Stomach (tissue), 19 donors: ENCODE data around the gene SGTB. TPM values are rescaled to one million over a fixed set of nuclear protein-coding genes. Genes with fewer than 3 reads are reported as not detected.

Experiments used
- DNase-seq, 2 donors: peaks; one replicate each; pipeline versions ENCODE4 v3.0.0 to v3.0.0-alpha.2; 2013 to 2019
- H3K27ac ChIP-seq, 5 donors: fragments of 200-600 bp in 4 of 5; sonication (generic) in 4 of 5; one replicate each; pipeline ENCODE4 v1.5.1; 2013 to 2019; ENCODE audit warnings: mild to moderate bottlenecking in 1 of 5, moderate library complexity in 1 of 5
- H3K27me3 ChIP-seq, 3 donors: fragments of 200-600 bp; sonication (generic); one replicate each; pipeline ENCODE4 v1.5.1; 2017 to 2019; ENCODE audit warnings: mixed run types in 1 of 3
- H3K36me3 ChIP-seq, 4 donors: fragments of 200-600 bp; sonication (generic); 1 replicate in 3 of 4; 2 replicates in 1 of 4; pipeline ENCODE4 v1.5.1; 2016 to 2019
- H3K4me1 ChIP-seq, 4 donors: fragments of 200-600 bp; sonication (generic); one replicate each; pipeline ENCODE4 v1.5.1; 2016 to 2019
- H3K4me3 ChIP-seq, 4 donors: fragments of 200-600 bp; sonication (generic) in 3 of 4; one replicate each; pipeline ENCODE4 v1.5.1; 2016 to 2019; ENCODE audit warnings: mild to moderate bottlenecking in 1 of 4
- H3K9me3 ChIP-seq, 4 donors: fragments of 200-600 bp; sonication (generic); one replicate each; pipeline ENCODE4 v1.5.1; 2016 to 2019
- CTCF ChIP-seq, 7 experiments: fragments of 450-650 bp in 4 of 7; fragments of 200-600 bp in 3 of 7; sonication (generic) in 3 of 7; IDR thresholded peaks; one replicate each; pipeline ENCODE4 v1.5.1; 2016 to 2019; ENCODE audit warnings: antibody characterized with exemption in 7 of 7, control low read depth in 2 of 7, mild to moderate bottlenecking in 1 of 7
- EP300 ChIP-seq: sonication (generic); formaldehyde crosslinking; IDR thresholded peaks from one replicate; pipeline ENCODE4 v1.6.1; 2017; ENCODE audit warnings: antibody characterized with exemption
- POLR2A ChIP-seq, 4 donors: fragments of 450-650 bp; IDR thresholded peaks; one replicate each; pipeline ENCODE4 v1.6.1; 2016; ENCODE audit warnings: antibody characterized with exemption in 4 of 4, control low read depth in 2 of 4, mild to moderate bottlenecking in 1 of 4, moderate library complexity in 1 of 4
- POLR2AphosphoS5 ChIP-seq, 3 donors: sonication (generic); formaldehyde crosslinking; IDR thresholded peaks; one replicate each; pipeline ENCODE4 v1.6.1; 2016; ENCODE audit warnings: antibody characterized with exemption in 3 of 3
- WGBS, 5 donors: extraction: QIAGEN DNeasy Blood & Tissue Kit in 3 of 5; methylation state at CpG; one replicate each; pipeline versions ENCODE4 v1.1.5 to v1.1.7; 2013 to 2018; 5-methylcytosine and 5-hydroxymethylcytosine counted together
- intact Hi-C: fragments of 100-400 bp; cut with DNase I; formaldehyde crosslinking; loops from one replicate; pipeline ENCODE4 v1.15.1; 2023; ENCODE audit warnings: low total_unique reads
- long read RNA-seq, 10 donors: transcript quantifications; one replicate each; lab custom pipeline, GENCODE V29; 2026
- polyA plus RNA-seq, 3 donors: library from polyadenylated mRNA; stranded (reverse); fragments of 200-250 nt; gene quantifications; one replicate each; pipeline ENCODE4 v1.2.3, GENCODE V29; 2013
- total RNA-seq, 5 donors: library from RNA; depleted of rRNA; stranded (reverse); fragments of >200 nt; gene quantifications; one replicate each; pipeline versions ENCODE4 v1.1.0 to v1.2.3, GENCODE V29; 2014 to 2016
- donor health status: healthy with polysubstance abuse.
- donor health status: Bipolar disorder and iron deficiency.
- donor health status: healthy.

SGTB gene
- total RNA-seq (10 to 100 TPM in 1 of 5 donors, 1 to 10 TPM in 3, not detected in 1; 3.6 to 39.7 (median 7.5) TPM), polyA plus RNA-seq (1 to 10 TPM; 1.1 to 2.7 (median 1.3) TPM)
- long read RNA-seq, donor 1: 0 reads
- long read RNA-seq, donor 2, full-length matches to known transcripts: 2 of 2 reads
- long read RNA-seq, donor 2, partial matches to known transcripts: 0 of 2 reads
- long read RNA-seq, donor 2, other reads (novel, unspliced or antisense): 0 of 2 reads
- long read RNA-seq, donor 3: 0 reads
- long read RNA-seq, donor 4: 0 reads
- long read RNA-seq, donor 5, full-length matches to known transcripts: 1 of 1 reads
- long read RNA-seq, donor 5, partial matches to known transcripts: 0 of 1 reads
- long read RNA-seq, donor 5, other reads (novel, unspliced or antisense): 0 of 1 reads
- long read RNA-seq, donor 6, partial matches to known transcripts: 0 of 17 reads
- long read RNA-seq, donor 6, other reads (novel, unspliced or antisense): 17 of 17 reads
- long read RNA-seq, donor 7: 0 reads
- long read RNA-seq, donor 8: 0 reads
- long read RNA-seq, donor 9: 0 reads
- long read RNA-seq, donor 10: 0 reads

GRCh38 chr5:65721720-65722574, at the start of gene SGTB, which contains the start of gene NLN:
TSS of gene SGTB (minus strand) at chr5:65722109. CDS start at chr5:65720807, 1,302 bp downstream.
TSS of gene NLN (plus strand) at chr5:65722205. CDS start at chr5:65722374, 169 bp downstream.
- Histone ChIP-seq H3K36me3 (no peaks in the 10 kb centered on the region), H3K27ac (peak within 1 kb of the TSS; percentile 72 to 85 (median 81)), H3K4me3 (peak within 1 kb of the TSS; percentile 64 to 99 (median 83)), H3K4me1 (peaks cover 3 to 30% (median 25%) of the 10 kb centered on the region in 4 donors), H3K9me3 (no peaks in the 10 kb centered on the region), H3K27me3 (no peaks in the 10 kb centered on the region)
- intact Hi-C loops: no loop called here
- WGBS, 5 donors: 0 to 7% (median 1%) methylated on average over 5 to 92 of the region's 92 CpGs
- peak; percentile 90 to 96 for DNase-seq
- no peak for TF ChIP-seq POLR2A (IDR thresholded peaks at IDR 0.05)
- no peak for TF ChIP-seq EP300
- no peak for TF ChIP-seq CTCF (IDR thresholded peaks at IDR 0.05)
- TF ChIP-seq POLR2AphosphoS5 (IDR thresholded peaks at IDR 0.05): peak in 1 of 3 donors; percentile 32

DNA sequence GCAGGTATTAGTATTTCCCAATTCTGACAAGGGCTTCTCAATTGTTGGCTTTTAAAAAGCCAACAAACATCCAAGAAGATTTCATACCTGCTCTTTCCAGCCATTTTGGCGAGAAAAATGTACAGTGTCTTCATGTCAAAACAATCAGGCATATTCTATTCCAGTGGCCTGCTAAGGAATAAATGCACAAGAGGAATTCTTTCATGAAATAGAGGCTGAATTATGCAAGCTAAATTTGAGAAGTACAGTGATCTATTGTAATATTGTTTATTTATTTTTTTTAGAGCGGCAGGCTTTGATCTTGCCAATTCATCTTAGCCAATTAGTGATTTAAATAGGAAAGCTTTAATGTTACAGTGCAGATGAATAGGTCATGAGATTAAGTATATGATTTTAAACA, 49.4 kb upstream of the SGTB start:
- no peak for DNase-seq
- no peaks in the 10 kb centered on the region for H3K4me1 ChIP-seq
- no peak overlapping the region for H3K4me3 ChIP-seq
- H3K27me3 ChIP-seq: no peaks in the 10 kb centered on the region
- no peaks in the 10 kb centered on the region for H3K9me3 ChIP-seq
- TF ChIP-seq POLR2A (IDR thresholded peaks at IDR 0.05) (no peak), POLR2AphosphoS5 (IDR thresholded peaks at IDR 0.05) (no peak), EP300 (no peak), CTCF (IDR thresholded peaks at IDR 0.05) (no peak)
- H3K36me3 ChIP-seq: peaks cover 0 to 16% (median 5%) of the 10 kb centered on the region in 4 donors
- WGBS, 5 donors: 89 to 95% (median 93%) methylated on average over 2 of the region's 2 CpGs
- intact Hi-C loops: no loop called here
- no peak overlapping the region for H3K27ac ChIP-seq

GRCh38 chr5:65769539-65769938, 47.6 kb upstream of the SGTB start:
- no peaks in the 10 kb centered on the region for H3K4me1 ChIP-seq
- intact Hi-C loops: no loop called here
- WGBS, 5 donors: 0 to 75% (median 43%) methylated on average over 1 of the region's 1 CpG
- no peak overlapping the region for H3K4me3 ChIP-seq
- H3K27me3 ChIP-seq: no peaks in the 10 kb centered on the region
- no peaks in the 10 kb centered on the region for H3K9me3 ChIP-seq
- H3K36me3 ChIP-seq: peaks cover 0 to 12% (median 5%) of the 10 kb centered on the region in 4 donors
- H3K27ac ChIP-seq: no peak overlapping the region
- TF ChIP-seq EP300: no peak
- TF ChIP-seq POLR2A (IDR thresholded peaks at IDR 0.05): no peak
- no peak for DNase-seq

DNA sequence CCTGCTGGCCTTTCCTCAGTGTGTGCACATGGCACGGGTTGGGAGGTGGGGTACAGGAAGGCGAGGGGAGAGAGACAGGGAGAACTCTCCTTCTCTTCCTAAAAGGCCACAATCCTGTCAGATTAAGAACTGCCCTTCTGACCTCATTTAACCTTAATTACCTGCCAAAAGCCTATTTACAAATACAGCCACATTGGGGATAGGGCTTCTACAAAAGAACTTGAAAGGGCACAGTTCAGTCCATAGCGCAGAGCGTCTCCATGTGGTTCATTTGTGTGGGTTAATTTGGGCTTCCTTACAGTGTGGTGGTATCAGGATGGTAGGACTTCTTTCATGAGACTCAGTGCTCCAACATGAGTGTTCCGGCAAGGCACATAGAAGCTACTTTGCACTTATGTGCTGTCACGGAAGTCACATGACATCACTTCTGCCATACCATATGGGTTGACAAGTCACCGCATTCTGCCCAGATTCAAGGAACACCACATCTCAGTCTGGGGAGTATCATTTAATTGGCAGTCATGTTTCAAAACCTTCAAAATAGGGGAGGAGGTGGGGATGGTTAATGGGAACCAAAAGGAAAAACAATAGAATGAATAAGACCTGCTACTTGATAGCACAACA, 46.9 kb upstream of the SGTB start:
- WGBS, 5 donors: 95 to 98% (median 97%) methylated on average over 7 of the region's 7 CpGs
- H3K4me3 ChIP-seq: no peak overlapping the region

More for the DNA sequence above, 46.9 kb upstream of the SGTB start:
- no peaks in the 10 kb centered on the region for H3K4me1 ChIP-seq
- no peak overlapping the region for H3K27ac ChIP-seq
- H3K9me3 ChIP-seq: no peaks in the 10 kb centered on the region
- peaks cover 0 to 12% (median 5%) of the 10 kb centered on the region in 4 donors for H3K36me3 ChIP-seq
- intact Hi-C loops: no loop called here
- no peak for DNase-seq
- TF ChIP-seq EP300 (no peak), POLR2AphosphoS5 (IDR thresholded peaks at IDR 0.05) (no peak), CTCF (IDR thresholded peaks at IDR 0.05) (no peak)
- H3K27me3 ChIP-seq: no peaks in the 10 kb centered on the region
